ENCODE data around the gene SIGLEC15. TPM values are rescaled to one million over a fixed set of nuclear protein-coding genes. Genes with fewer than 3 reads are reported as not detected.
A peak's percentile ranks its signal among the peaks of the same experiment; 100 is the strongest.

SIGLEC15 gene
- total RNA-seq, 1 donor from 2014 or later: not detected

- Mint-ChIP-seq H3K4me3 (no peak overlapping the region), H3K27me3 (ENCODE audit: low read depth) (peaks cover 17% of the 10 kb centered on the region), H3K27ac (peak overlapping the region; percentile 92), H3K36me3 (no peaks in the 10 kb centered on the region), H3K4me1 (peaks cover 12% of the 10 kb centered on the region), H3K9me3 (peaks cover 3% of the 10 kb centered on the region)
- TF ChIP-seq CTCF (IDR thresholded peaks at IDR 0.05; ENCODE audit: unreplicated experiment): no peak
- DNase-seq (ENCODE audit: low spot score in 2 of 2, unreplicated experiment in 2 of 2): no peak
These were observed 42.1 kb upstream of the SIGLEC15 start for GRCh38 chr18:45783097-45784075.

- H3K27ac Mint-ChIP-seq: no peak overlapping the region
- TF ChIP-seq CTCF (IDR thresholded peaks at IDR 0.05; ENCODE audit: unreplicated experiment): no peak
- H3K36me3 Mint-ChIP-seq: no peaks in the 10 kb centered on the region
- peaks cover 12% of the 10 kb centered on the region for H3K4me1 Mint-ChIP-seq
- no peak for DNase-seq (ENCODE audit: low spot score in 2 of 2, unreplicated experiment in 2 of 2)
- no peaks in the 10 kb centered on the region for H3K9me3 Mint-ChIP-seq
- no peak overlapping the region for H3K4me3 Mint-ChIP-seq
- H3K27me3 Mint-ChIP-seq (ENCODE audit: low read depth): peaks cover 7% of the 10 kb centered on the region
These were observed 40.3 kb upstream of the SIGLEC15 start for GRCh38 chr18:45785134-45785533.

- H3K27me3 Mint-ChIP-seq (ENCODE audit: low read depth): peaks cover 4% of the 10 kb centered on the region
- no peak for TF ChIP-seq CTCF (IDR thresholded peaks at IDR 0.05; ENCODE audit: unreplicated experiment)
- no peaks in the 10 kb centered on the region for H3K36me3 Mint-ChIP-seq
- no peak overlapping the region for H3K4me3 Mint-ChIP-seq
- H3K27ac Mint-ChIP-seq: no peak overlapping the region
- H3K4me1 Mint-ChIP-seq: peaks cover 10% of the 10 kb centered on the region
- no peak for DNase-seq (ENCODE audit: low spot score in 2 of 2, unreplicated experiment in 2 of 2)
- H3K9me3 Mint-ChIP-seq: no peaks in the 10 kb centered on the region
These were observed 38.5 kb upstream of the SIGLEC15 start for GRCh38 chr18:45786941-45787340.

- H3K27ac Mint-ChIP-seq: no peak overlapping the region
- H3K27me3 Mint-ChIP-seq (ENCODE audit: low read depth): peaks cover 4% of the 10 kb centered on the region
- peaks cover under 1% of the 10 kb centered on the region for H3K9me3 Mint-ChIP-seq
- H3K36me3 Mint-ChIP-seq: no peaks in the 10 kb centered on the region
- no peak overlapping the region for H3K4me3 Mint-ChIP-seq
- peaks cover 10% of the 10 kb centered on the region for H3K4me1 Mint-ChIP-seq
- no peak for TF ChIP-seq CTCF (IDR thresholded peaks at IDR 0.05; ENCODE audit: unreplicated experiment)
- no peak for DNase-seq (ENCODE audit: low spot score in 2 of 2, unreplicated experiment in 2 of 2)
These were observed 38.1 kb upstream of the SIGLEC15 start for GRCh38 chr18:45787346-45787745.

GRCh38 chr18:45788861-45789260 lies 36.6 kb upstream of the SIGLEC15 start:
- no peaks in the 10 kb centered on the region for H3K27me3 Mint-ChIP-seq (ENCODE audit: low read depth)
- peaks cover 4% of the 10 kb centered on the region for H3K9me3 Mint-ChIP-seq
- H3K36me3 Mint-ChIP-seq: no peaks in the 10 kb centered on the region
- H3K27ac Mint-ChIP-seq: no peak overlapping the region
- H3K4me1 Mint-ChIP-seq: peaks cover 7% of the 10 kb centered on the region
- DNase-seq (ENCODE audit: low spot score in 2 of 2, unreplicated experiment in 2 of 2): no peak
- TF ChIP-seq CTCF (IDR thresholded peaks at IDR 0.05; ENCODE audit: unreplicated experiment): no peak
- H3K4me3 Mint-ChIP-seq: no peak overlapping the region

Data from mesothelial cell of epicardium (in vitro differentiated cells).